ENCODE data around the gene GPT2.

GPT2 gene

DNA sequence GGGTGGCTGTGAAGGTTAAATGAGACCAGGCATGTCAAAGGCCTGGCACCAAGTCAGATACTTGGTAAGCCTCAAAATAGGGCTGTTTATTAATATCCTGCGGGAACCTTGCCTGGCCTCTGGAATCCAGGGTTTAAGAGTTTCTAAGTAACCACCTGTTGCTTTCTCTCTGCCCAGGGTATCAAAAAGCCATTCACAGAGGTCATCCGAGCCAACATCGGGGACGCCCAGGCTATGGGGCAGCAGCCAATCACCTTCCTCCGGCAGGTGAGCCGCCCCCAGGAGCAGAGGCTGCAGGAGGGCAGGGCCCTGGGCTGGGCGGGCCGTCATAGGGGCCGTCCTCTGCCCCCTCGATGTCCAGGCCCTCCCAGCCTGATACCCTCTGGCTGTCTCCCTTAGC, 13.3 kb downstream of the GPT2 start:
- DNase-seq (ENCODE audit: insufficient read length, low spot score) (no peak), FAIRE-seq (no peak)
- no peak for TF ChIP-seq POLR2A (IDR thresholded peaks at IDR 0.05; ENCODE audit: low read depth, low read length)

DNA sequence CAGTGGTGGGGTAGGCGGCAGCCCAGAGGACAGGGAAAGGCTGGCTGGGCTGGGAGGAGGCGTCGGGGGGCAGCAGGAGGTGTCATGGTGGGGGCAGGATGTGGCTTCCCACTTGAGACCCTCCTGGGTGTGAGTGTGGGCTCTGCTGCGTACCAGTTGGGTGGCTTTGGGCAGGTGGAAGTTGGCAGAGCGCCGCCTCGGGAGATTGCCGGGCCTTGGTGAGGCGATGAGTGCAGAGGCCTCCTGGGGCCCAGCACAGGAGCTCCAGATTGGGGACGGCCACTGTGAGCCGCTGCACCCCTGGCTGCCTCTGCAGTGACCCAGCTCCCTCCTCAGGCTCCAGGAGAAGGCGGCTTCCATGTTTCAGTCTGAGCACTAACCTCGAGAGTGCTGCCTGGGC, 13.8 kb downstream of the GPT2 start:
- DNase-seq (ENCODE audit: insufficient read length, low spot score), result no peak
- no peak for FAIRE-seq
- TF ChIP-seq POLR2A (IDR thresholded peaks at IDR 0.05; ENCODE audit: low read depth, low read length), result no peak

DNA sequence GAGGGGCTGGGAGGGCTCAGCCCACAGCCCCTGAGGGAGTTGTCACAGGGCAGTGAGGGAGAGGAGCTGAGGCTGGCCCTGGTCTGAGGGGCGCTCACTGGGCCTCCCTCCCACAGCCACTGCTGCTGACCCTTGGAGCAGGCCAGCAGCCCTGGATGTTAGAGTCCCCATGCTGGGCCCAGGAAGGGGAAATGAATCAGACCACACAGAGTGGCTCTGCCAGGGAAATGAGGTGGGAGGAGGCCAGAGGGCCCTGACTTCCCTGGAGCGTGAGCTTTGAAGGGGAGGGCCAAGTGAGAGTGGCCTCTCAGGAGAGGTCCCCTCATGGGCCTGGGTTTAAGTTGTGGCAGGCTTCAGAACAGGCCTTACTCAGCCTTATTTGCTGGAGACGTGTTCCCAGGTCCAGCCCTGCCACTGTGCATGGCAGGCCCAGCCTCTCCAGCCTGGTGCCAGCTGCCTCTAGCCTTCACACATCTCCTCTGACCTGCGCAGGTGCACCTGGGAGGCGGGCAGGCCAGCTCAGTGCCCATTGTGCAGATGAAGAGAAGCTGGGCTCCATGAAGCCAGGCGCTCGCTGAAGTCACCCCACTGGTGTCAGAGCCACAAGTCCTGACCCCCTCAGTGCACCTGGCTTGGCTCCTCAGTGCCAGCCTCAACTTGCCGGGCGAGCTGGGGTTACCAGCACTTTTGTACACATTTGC, 15.4 kb downstream of the GPT2 start:
- no peak for FAIRE-seq

DNA sequence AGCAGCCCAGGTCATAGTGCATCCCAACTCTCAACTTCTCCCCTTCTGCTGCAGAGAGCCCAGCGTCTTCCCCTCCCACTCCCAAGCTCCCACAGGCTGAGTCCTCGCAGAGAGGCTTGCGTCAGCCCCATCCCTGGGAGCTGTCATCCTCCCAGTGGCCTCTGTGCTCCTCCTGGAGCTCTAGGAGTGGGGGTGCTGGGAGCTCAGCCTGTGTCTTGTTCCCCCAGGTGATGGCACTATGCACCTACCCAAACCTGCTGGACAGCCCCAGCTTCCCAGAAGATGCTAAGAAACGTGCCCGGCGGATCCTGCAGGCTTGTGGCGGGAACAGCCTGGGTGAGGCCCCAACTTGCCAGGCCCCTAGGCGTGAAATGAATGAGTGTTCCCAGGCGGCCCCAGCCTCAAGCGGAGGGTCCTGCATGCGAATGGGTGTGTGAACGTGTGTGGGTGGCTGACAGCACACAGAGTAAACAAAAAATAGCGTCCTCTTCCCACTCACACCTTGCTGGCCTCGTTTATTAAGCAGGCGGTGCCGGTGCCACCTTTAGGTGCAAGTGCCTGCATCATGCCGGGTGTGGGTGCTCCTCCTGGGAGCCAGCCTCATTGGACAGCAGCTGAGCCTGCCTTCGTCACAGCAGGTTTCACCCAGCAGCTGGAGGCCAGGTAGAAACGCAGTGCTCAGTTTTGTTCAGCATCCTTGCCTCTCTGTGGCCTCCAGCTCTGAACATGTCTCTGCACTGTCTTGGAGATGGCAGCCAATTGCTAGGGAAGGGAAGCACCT, 16.5 kb downstream of the GPT2 start:
- no peak for DNase-seq (ENCODE audit: insufficient read length, low spot score)
- no peak for TF ChIP-seq POLR2A (IDR thresholded peaks at IDR 0.05; ENCODE audit: low read depth, low read length)
- no peak for FAIRE-seq

More for the DNA sequence above, 15.4 kb downstream of the GPT2 start:
- no peak for TF ChIP-seq POLR2A (IDR thresholded peaks at IDR 0.05; ENCODE audit: low read depth, low read length)
- DNase-seq (ENCODE audit: insufficient read length, low spot score), result peak; percentile 50

DNA sequence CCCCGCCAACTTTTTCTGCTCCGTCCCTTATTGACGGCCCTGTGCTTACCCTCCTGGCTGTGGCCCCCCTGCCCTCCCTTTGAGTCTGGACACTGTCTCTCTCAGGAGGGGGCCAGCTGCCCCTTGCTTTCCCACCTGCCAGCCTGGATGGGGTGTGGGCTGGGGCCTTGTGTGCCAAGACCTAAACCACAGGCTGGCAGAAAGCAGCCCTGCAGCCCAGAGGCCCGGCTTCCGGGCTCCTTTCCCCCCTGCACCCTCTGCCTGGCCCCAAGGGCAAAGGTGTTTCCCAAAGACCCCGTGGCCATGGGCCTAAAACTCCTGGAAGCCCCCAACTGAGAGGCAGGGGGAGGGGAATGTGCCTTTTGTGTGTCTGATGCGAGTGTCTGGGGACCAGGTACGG, 17.5 kb downstream of the GPT2 start:
- TF ChIP-seq POLR2A (IDR thresholded peaks at IDR 0.05; ENCODE audit: low read depth, low read length), result no peak
- DNase-seq (ENCODE audit: insufficient read length, low spot score) (no peak), FAIRE-seq (no peak)

DNA sequence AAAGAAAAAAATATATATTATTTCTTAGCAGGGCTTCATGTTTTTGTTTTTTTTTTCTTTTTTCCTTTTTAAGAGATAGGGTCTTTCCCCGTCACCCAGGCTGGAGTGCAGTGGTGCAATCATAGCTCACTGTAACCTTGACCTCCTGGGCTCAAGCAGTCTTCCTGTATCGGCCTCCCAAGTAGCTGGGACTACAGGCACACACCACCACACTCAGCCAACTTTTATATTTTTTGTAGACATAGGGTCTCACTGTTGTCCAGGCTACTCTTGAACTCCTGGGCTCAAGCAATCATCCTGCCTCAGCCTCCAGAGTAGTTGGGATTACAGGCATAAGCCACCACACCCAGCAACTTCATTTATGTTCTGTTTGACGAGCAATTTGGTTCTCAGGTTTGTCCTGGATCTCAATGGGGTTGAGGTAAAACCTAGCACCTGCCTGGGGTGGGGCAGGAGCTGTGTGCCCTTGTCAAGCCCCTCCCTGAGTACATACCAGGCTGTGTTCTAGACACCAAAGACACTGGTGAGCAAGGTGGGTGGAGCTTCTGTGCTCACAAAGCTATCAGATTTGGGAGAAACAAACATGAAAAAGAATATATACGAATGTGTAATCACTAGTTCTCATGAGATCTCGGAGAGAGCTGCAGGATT, 19.2 kb downstream of the GPT2 start:
- no peak for DNase-seq (ENCODE audit: insufficient read length, low spot score)
- FAIRE-seq, result no peak
- no peak for TF ChIP-seq POLR2A (IDR thresholded peaks at IDR 0.05; ENCODE audit: low read depth, low read length)

DNA sequence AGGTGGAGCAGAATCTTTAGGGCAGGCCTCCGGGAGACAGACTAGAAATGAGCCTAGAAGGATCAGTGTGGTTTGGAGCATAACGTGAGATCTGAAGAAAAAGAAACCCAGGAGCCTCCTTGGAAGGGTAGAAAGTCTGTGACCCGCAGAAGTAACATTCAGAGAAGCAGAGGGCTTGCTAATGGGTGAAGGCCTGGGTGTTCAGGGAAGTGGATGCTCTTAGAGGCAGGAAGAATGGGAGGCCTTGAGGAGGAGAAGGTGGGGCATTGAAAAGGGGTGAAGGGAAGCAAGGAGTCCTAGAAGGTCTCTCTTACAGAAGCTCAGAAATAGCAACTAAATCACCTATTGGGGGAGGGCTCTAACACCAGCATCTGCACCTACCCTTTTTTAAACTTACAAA, 20.3 kb downstream of the GPT2 start:
- no peak for FAIRE-seq
- TF ChIP-seq POLR2A (IDR thresholded peaks at IDR 0.05; ENCODE audit: low read depth, low read length), result no peak

DNA sequence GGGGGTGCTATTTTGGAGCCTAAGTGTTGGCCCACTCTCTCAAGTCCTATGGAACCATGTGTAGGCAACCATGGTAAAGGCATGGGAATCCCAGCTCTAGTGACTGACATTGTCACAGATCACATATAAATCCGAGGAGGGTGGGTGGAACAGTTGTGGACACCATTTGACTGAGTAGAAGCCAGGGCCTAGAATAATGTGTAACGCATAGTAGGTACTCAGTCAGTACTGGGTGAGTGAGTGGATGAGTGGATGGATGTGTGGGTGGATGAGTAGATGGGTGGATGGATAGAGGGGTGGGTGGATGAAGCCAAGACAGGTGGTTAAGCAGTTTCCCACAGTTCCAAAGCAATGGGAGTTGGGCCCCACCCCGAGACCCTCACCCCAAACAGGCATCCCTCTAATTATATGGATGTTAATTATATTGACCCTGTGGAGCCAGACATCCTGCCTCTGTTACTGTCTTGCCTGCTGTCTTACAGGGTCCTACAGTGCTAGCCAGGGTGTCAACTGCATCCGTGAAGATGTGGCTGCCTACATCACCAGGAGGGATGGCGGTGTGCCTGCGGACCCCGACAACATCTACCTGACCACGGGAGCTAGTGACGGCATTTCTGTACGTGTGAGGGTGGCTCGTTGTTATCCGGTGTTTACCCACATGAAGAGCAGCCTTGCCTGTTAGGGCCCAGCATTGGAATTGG, 22.3 kb downstream of the GPT2 start:
- no peak for TF ChIP-seq POLR2A (IDR thresholded peaks at IDR 0.05; ENCODE audit: low read depth, low read length)
- no peak for DNase-seq (ENCODE audit: insufficient read length, low spot score)
- no peak for FAIRE-seq

More for the DNA sequence above, 20.3 kb downstream of the GPT2 start:
- no peak for DNase-seq (ENCODE audit: insufficient read length, low spot score)

DNA sequence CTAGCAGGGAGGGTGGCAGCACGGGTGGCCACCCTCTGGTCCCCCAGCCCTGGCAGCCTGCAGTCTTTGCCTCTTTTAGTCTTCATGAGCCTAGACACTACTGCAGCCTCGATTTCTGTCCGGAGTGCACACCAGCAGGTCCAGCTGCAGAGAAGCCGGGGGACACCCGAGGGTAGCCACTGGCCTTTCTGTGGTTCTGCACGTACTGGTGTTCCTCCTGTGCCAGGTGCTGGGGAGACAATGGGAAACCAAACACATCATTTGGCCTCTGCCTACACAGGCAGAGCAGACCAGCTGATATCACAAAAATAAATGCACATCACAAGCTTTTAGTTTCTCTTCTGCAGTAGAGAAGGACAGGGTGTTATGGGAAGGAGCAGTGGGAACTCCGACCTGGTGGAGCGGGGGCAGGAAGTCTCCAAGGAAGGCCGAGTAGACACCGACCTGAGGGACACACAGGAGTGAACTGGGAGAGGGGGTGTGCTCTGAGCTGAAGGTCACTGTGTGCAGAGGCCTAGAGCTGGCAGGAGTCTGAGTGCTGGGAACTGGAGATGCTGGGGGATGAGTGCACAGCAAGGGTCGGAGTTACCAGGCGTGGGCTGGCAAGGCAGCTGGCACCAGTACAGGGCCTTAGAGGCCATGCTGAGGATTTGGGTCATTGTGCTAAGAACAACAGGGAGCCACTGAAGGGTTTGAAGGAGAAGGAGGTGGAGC, 23.1 kb downstream of the GPT2 start:
- FAIRE-seq (no peak), DNase-seq (ENCODE audit: insufficient read length, low spot score) (no peak)
- TF ChIP-seq POLR2A (IDR thresholded peaks at IDR 0.05; ENCODE audit: low read depth, low read length), result no peak

DNA sequence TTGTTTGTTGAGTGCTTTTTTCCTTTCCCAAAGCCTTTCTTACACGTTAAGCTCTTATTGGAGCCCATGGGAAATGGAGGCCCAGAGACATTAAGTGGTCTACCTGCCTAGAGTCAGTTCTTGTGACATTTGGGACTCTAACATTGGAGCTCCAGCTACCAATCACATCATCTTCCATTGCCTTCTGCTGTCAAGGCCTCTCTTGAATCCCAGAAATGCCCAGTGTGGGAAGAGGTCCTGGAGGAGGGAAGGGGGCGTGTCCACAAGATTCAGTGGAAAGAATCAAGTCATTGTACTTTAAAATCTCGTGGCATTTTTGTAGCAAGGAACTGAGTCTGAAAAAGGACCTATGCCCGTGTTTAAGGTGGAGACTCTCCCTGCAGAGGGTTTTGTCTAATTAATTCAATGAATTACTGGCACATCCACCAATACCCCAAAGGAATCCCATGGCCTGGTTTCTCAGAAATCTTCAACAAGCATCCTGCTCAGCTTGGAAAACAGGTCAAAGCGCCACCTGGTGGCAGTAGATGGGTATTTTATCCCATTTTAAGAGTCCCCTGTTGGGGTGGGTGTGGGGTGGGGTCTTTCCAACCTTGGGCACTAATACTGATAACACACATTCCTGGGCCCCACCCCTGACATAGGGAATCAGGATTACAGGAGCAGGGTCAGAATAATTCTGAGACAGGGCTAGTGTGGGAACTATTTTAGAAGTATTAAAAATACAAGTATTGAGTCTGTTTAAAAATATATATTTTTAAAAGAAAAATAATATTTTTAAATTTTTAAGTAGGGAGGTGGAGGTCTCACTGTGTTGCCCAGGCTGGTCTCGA, 24.6 kb downstream of the GPT2 start:
- peak; percentile 65 for DNase-seq (ENCODE audit: insufficient read length, low spot score)
- FAIRE-seq, result no peak
- TF ChIP-seq POLR2A (IDR thresholded peaks at IDR 0.05; ENCODE audit: low read depth, low read length), result no peak

DNA sequence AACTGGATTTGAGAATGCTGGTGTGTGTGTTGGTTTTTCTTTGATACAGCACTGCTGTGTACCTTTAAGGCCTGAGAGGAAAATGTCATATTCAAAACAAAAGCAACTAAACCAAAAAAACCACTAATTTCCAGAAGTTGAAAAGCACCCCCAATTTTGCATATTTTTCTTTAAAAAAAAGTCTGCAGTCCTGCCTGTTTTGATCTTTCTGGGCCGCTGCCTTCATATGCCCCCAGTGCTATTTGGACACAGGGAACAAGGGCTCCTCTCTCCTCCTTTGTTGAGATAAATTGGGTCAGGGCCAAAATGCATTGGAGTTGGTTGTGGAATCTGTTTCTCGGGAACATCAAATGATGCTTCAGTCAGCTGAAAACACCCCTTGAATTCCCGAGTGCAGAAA, 26.9 kb downstream of the GPT2 start:
- TF ChIP-seq POLR2A (IDR thresholded peaks at IDR 0.05; ENCODE audit: low read depth, low read length), result no peak
- FAIRE-seq (no peak), DNase-seq (ENCODE audit: insufficient read length, low spot score) (no peak)

DNA sequence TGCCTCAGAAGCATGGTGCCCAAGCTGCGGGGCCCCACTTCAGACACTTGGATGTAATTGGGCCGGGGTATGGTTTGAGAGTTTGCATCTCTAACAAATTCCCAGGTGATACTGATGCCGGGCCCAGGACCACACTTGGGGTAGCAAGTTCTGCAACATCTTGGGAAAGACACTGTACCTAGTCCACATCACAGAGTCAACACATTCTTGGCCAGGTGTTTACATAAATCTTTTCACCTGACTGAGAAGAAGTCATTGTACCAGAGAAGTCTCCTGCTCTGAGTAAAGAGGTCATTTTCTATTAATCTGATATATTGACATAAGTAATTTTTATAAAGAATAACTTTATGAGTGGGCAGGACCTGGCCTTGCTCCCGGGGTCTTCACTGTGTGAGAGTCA, 27.5 kb downstream of the GPT2 start:
- FAIRE-seq, result no peak
- no peak for TF ChIP-seq POLR2A (IDR thresholded peaks at IDR 0.05; ENCODE audit: low read depth, low read length)
- DNase-seq (ENCODE audit: insufficient read length, low spot score), result no peak

Data from H54 (cell line).